HepG2 (cell line): Measurements from ENCODE around the gene B4GALT1.

Source experiments
- CREM ChIP-seq, 2 experiments: sonication (generic) in 1 of 2; formaldehyde crosslinking in 1 of 2; IDR thresholded peaks; 2 replicates each; pipeline versions ENCODE4 v1.4.0 to v1.6.1; 2016 to 2020; ENCODE audit warnings: antibody characterized with exemption in 1 of 2, mild to moderate bottlenecking in 1 of 2, missing genetic modification reagents in 1 of 2
- EP300 ChIP-seq, 3 experiments: sonication (generic) in 1 of 3; formaldehyde crosslinking in 1 of 3; IDR thresholded peaks; 2 replicates each; pipeline versions ENCODE4 v1.5.1 to v1.6.1; 2011 to 2020; ENCODE audit warnings: low read depth in 2 of 3, low read length in 2 of 3, borderline replicate concordance in 1 of 3, improper control_type of control experiment in 1 of 3, mild to moderate bottlenecking in 1 of 3, missing genetic modification reagents in 1 of 3, moderate library complexity in 1 of 3
- HDAC2 ChIP-seq: sonication (generic); formaldehyde crosslinking; IDR thresholded peaks from 2 replicates; pipeline ENCODE4 v1.4.0; 2020; ENCODE audit warnings: missing genetic modification reagents
- HNF4G ChIP-seq, 2 experiments: sonication (generic) in 1 of 2; formaldehyde crosslinking in 1 of 2; IDR thresholded peaks; 2 replicates each; pipeline versions ENCODE4 v1.4.0 to v1.6.1; 2011 to 2020; ENCODE audit warnings: borderline replicate concordance in 2 of 2, low read depth in 2 of 2, mild to moderate bottlenecking in 2 of 2, low read length in 1 of 2, missing genetic modification reagents in 1 of 2, moderate library complexity in 1 of 2
- IRF2 ChIP-seq: IDR thresholded peaks from 2 replicates; pipeline ENCODE4 v1.6.1; 2018; ENCODE audit warnings: missing genetic modification reagents, missing compliant biosample characterization
- KDM1A ChIP-seq: IDR thresholded peaks from 2 replicates; pipeline ENCODE4 v1.6.1; 2016; ENCODE audit warnings: missing compliant biosample characterization
- KLF16 ChIP-seq, 2 experiments: sonication (generic) in 1 of 2; formaldehyde crosslinking in 1 of 2; IDR thresholded peaks; 2 replicates each; pipeline versions ENCODE4 v1.6.1 to v1.8.0; 2016 to 2023; ENCODE audit warnings: missing genetic modification reagents in 2 of 2, missing compliant biosample characterization in 1 of 2
- POLR2A ChIP-seq, 2 experiments: IDR thresholded peaks; 2 replicates each; pipeline ENCODE4 v1.6.1; 2011; ENCODE audit warnings: low read depth in 2 of 2, low read length in 2 of 2, mild to moderate bottlenecking in 1 of 2, moderate library complexity in 1 of 2; ENCODE audit not compliant: insufficient read depth in 1 of 2
- SIX4 ChIP-seq: sonication (generic); formaldehyde crosslinking; IDR thresholded peaks from 2 replicates; pipeline ENCODE4 v1.4.0; 2020; ENCODE audit warnings: missing genetic modification reagents
- TMF1 ChIP-seq: sonication (generic); formaldehyde crosslinking; IDR thresholded peaks from 2 replicates; pipeline ENCODE4 v1.8.1; 2022; ENCODE audit warnings: low read depth, missing genetic modification reagents
- ZNF44 ChIP-seq: sonication (generic); formaldehyde crosslinking; IDR thresholded peaks from 2 replicates; pipeline ENCODE4 v1.5.1; 2020; ENCODE audit warnings: mild to moderate bottlenecking, missing genetic modification reagents
- ZNF780A ChIP-seq: sonication (generic); formaldehyde crosslinking; IDR thresholded peaks from 2 replicates; pipeline ENCODE4 v1.8.0; 2022; ENCODE audit warnings: mild to moderate bottlenecking, missing genetic modification reagents, moderate library complexity
- ZSCAN30 ChIP-seq: sonication (generic); formaldehyde crosslinking; IDR thresholded peaks from 2 replicates; pipeline ENCODE4 v1.5.0; 2020; ENCODE audit warnings: mild to moderate bottlenecking, missing genetic modification reagents
- TF ChIP-seq, protein P1 (sequence below): fragments of 450-650 bp; IDR thresholded peaks from 2 replicates; pipeline ENCODE4 v1.6.1; 2017; ENCODE audit warnings: mild to moderate bottlenecking

DNA sequence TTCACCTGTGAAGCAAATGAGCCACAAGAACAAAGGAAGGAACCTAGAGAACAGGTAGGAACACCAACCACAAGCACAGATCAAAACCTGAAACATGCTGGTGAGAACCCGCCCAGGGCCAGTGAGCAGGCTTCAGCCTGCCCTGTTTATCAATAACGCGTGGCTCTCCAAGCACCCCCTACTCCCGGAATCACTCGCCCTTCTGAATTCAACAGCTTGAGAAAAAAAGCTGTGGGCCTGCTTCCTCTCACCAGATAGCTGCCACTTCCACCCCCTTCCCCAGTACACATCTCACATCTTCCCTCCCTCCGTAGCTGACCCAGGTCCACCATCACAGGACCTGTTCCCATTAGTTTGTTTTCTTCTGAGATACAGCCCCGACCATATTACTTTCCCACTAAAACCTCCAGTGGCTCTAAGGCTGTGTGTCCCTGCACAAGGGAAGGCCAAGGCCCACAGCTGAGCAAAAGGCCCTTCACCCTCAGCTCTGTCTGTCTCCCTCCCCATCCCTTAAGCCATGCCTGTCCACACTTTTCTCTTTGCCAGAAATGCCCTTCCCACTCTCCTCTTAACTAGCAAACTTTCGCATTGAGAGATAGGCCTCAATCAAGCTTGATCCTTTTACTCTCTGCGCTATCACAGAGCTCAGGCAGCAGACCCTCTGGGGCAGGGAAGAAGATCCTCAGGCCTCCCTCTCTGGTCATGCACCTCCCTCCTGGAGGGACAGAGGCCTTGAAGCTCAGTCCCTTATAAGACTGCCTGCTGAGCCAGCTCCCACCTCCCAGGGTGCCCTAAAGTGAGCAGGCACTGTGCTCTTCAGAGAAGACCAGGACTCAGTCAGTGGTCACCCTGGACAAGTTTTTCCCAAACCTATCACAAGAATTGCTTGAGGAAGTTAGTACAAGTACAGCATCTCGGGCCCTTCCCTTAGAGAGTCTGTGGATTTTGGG is 30.1 kb downstream of the B4GALT1 start:
- no peak for TF ChIP-seq ZNF44 (CRISPR knock-in tag)
- no peak for TF ChIP-seq EP300 (IDR thresholded peaks at IDR 0.05; ENCODE audit: low read depth in 2 of 2, low read length in 2 of 2)
- TF ChIP-seq EP300 (CRISPR knock-in tag; IDR thresholded peaks at IDR 0.05; ENCODE audit: borderline replicate concordance): no peak
- no peak for TF ChIP-seq SIX4 (CRISPR knock-in tag)
- no peak for TF ChIP-seq POLR2A (IDR thresholded peaks at IDR 0.05; ENCODE audit: insufficient read depth in 1 of 2, low read depth in 2 of 2, low read length in 2 of 2)
- TF ChIP-seq, protein P1, sequence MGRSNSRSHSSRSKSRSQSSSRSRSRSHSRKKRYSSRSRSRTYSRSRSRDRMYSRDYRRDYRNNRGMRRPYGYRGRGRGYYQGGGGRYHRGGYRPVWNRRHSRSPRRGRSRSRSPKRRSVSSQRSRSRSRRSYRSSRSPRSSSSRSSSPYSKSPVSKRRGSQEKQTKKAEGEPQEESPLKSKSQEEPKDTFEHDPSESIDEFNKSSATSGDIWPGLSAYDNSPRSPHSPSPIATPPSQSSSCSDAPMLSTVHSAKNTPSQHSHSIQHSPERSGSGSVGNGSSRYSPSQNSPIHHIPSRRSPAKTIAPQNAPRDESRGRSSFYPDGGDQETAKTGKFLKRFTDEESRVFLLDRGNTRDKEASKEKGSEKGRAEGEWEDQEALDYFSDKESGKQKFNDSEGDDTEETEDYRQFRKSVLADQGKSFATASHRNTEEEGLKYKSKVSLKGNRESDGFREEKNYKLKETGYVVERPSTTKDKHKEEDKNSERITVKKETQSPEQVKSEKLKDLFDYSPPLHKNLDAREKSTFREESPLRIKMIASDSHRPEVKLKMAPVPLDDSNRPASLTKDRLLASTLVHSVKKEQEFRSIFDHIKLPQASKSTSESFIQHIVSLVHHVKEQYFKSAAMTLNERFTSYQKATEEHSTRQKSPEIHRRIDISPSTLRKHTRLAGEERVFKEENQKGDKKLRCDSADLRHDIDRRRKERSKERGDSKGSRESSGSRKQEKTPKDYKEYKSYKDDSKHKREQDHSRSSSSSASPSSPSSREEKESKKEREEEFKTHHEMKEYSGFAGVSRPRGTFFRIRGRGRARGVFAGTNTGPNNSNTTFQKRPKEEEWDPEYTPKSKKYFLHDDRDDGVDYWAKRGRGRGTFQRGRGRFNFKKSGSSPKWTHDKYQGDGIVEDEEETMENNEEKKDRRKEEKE: no peak
- TF ChIP-seq HDAC2: no peak
- no peak for TF ChIP-seq CREM (IDR thresholded peaks at IDR 0.05)
- no peak for TF ChIP-seq CREM (CRISPR knock-in tag; IDR thresholded peaks at IDR 0.05)
- TF ChIP-seq ZSCAN30: no peak
- no peak for TF ChIP-seq IRF2 (CRISPR knock-in tag)
- no peak for TF ChIP-seq HNF4G (IDR thresholded peaks at IDR 0.05; ENCODE audit: borderline replicate concordance, low read depth, low read length)
- no peak for TF ChIP-seq HNF4G (CRISPR knock-in tag; IDR thresholded peaks at IDR 0.05; ENCODE audit: borderline replicate concordance, low read depth)
- TF ChIP-seq ZNF780A (CRISPR knock-in tag): no peak
- no peak for TF ChIP-seq TMF1
- TF ChIP-seq KLF16 (CRISPR knock-in tag; IDR thresholded peaks at IDR 0.05): no peak
- no peak for TF ChIP-seq KDM1A (CRISPR knock-in tag)
